K562 (cell line): ENCODE results near the gene PLA1A. TPM values are rescaled to one million over a fixed set of nuclear protein-coding genes. Genes with fewer than 3 reads are reported as not detected.
A peak's percentile ranks its signal among the peaks of the same experiment; 100 is the strongest.

Source experiments
- CREB1 ChIP-seq, 2 experiments: sonication (generic) in 1 of 2; formaldehyde crosslinking in 1 of 2; IDR thresholded peaks; 2 replicates each; pipeline versions ENCODE4 v1.6.1 to v1.8.0; 2012 to 2022; ENCODE audit warnings: inconsistent platforms in 1 of 2, mild to moderate bottlenecking in 1 of 2, missing genetic modification reagents in 1 of 2, moderate library complexity in 1 of 2
- DIDO1 ChIP-seq: fragments of 450-650 bp; IDR thresholded peaks from 2 replicates; pipeline ENCODE4 v1.6.1; 2016; ENCODE audit warnings: low read depth, missing biosample characterization, missing genetic modification characterization
- FOSL1 ChIP-seq: fragments of 200-800 bp; sonication (Bioruptor generic); conservative IDR thresholded peaks from 2 replicates; pipeline ENCODE4 v1.6.1; 2016; ENCODE audit warnings: missing genetic modification characterization, missing compliant biosample characterization
- HNRNPLL ChIP-seq: fragments of 200-400 bp; formaldehyde crosslinking; IDR thresholded peaks from 2 replicates; pipeline ENCODE4 v1.6.1; 2017; ENCODE audit warnings: low read length, low read depth, mild to moderate bottlenecking; ENCODE audit not compliant: poor library complexity, severe bottlenecking
- KLF10 ChIP-seq: fragments of 250-450 bp; sonication (Bioruptor Pico); IDR thresholded peaks from 2 replicates; pipeline ENCODE4 v1.6.1; 2021; ENCODE audit warnings: matching md5 sums
- MBD2 ChIP-seq: sonication (generic); IDR thresholded peaks from 2 replicates; pipeline ENCODE4 v1.6.1; 2016; ENCODE audit warnings: low read depth, borderline replicate concordance
- MEF2A ChIP-seq: IDR thresholded peaks from 2 replicates; pipeline ENCODE4 v1.6.1; 2011; ENCODE audit warnings: low read depth, mild to moderate bottlenecking, low read length, moderate library complexity; ENCODE audit not compliant: control insufficient read depth
- RFX5 ChIP-seq: IDR thresholded peaks from 2 replicates; pipeline ENCODE4 v1.6.1; 2011; ENCODE audit warnings: low read depth, mild to moderate bottlenecking, improper control_type of control experiment, low read length
- SP1 ChIP-seq: sonication (generic); formaldehyde crosslinking; IDR thresholded peaks from 2 replicates; pipeline ENCODE4 v1.8.1; 2022; ENCODE audit warnings: mild to moderate bottlenecking, missing genetic modification reagents
- ZNF184 ChIP-seq: sonication (generic); formaldehyde crosslinking; IDR thresholded peaks from 2 replicates; pipeline ENCODE4 v1.5.0; 2020; ENCODE audit warnings: missing genetic modification reagents
- ZNF707 ChIP-seq: fragments of 250-450 bp; sonication (Bioruptor Pico); conservative IDR thresholded peaks from 2 replicates; pipeline ENCODE4 v1.8.0; 2022; ENCODE audit warnings: inconsistent platforms, mild to moderate bottlenecking, moderate library complexity
- ZNF830 ChIP-seq: fragments of 250-450 bp; sonication (Bioruptor Pico); IDR thresholded peaks from 2 replicates; pipeline ENCODE4 v1.5.0; 2021; ENCODE audit warnings: mild to moderate bottlenecking
- polyA plus RNA-seq, 8 experiments: library from polyadenylated mRNA; depleted of rRNA in 4 of 8; stranded (reverse) in 5 of 8; unstranded in 3 of 8; fragments of >200 nt; fragmentation: Nextera tagmentation in 2 of 8; fragmentation: Illumina TruSeq in 1 of 8; extraction: Ambion mirVana in 2 of 8; extraction: Trizol in 1 of 8; gene quantifications; 2 replicates each; pipeline versions ENCODE4 v1.2.1 to v1.2.3, GENCODE V29; 2011 to 2014; ENCODE audit warnings: inconsistent platforms in 1 of 8, missing spikeins in 1 of 8
- total RNA-seq, 7 experiments: library from RNA; depleted of rRNA in 6 of 7; stranded (reverse); fragments of >200 nt in 6 of 7; fragmentation: Illumina TruSeq in 2 of 7; extraction: Trizol in 2 of 7; gene quantifications; 2 replicates each; pipeline versions ENCODE4 v1.2.1 to v1.2.3, GENCODE V29; 2011 to 2021; ENCODE audit warnings: low replicate concordance in 1 of 7
- TF ChIP-seq, protein P1 (sequence below): sonication (generic); formaldehyde crosslinking; IDR thresholded peaks from 2 replicates; pipeline ENCODE4 v1.8.0; 2022; ENCODE audit warnings: missing genetic modification reagents, mild to moderate bottlenecking, borderline replicate concordance
- TF ChIP-seq, protein P2 (sequence below): sonication (generic); formaldehyde crosslinking; IDR thresholded peaks from 2 replicates; pipeline ENCODE4 v1.4.0; 2020; ENCODE audit warnings: mild to moderate bottlenecking, missing genetic modification reagents
- TF ChIP-seq, protein P3 (sequence below): fragments of 450-650 bp; formaldehyde crosslinking; IDR thresholded peaks from 2 replicates; pipeline ENCODE4 v1.4.0; 2020; ENCODE audit warnings: mild to moderate bottlenecking, moderate library complexity
- TF ChIP-seq, protein P4 (sequence below), 2 experiments: fragments of 450-650 bp in 1 of 2; IDR thresholded peaks; 2 replicates each; pipeline ENCODE4 v1.6.1; 2011 to 2017; ENCODE audit warnings: low read depth in 2 of 2, antibody characterized with exemption in 1 of 2, borderline replicate concordance in 1 of 2, low read length in 1 of 2, mild to moderate bottlenecking in 1 of 2, mixed read lengths in 1 of 2; ENCODE audit not compliant: control insufficient read depth in 1 of 2

PLA1A gene
- total and polyA plus RNA-seq, 9 of the 15 experiments (the other 6 are each of a cell fraction or from before 2014, with no cell fraction given), result not detected

DNA sequence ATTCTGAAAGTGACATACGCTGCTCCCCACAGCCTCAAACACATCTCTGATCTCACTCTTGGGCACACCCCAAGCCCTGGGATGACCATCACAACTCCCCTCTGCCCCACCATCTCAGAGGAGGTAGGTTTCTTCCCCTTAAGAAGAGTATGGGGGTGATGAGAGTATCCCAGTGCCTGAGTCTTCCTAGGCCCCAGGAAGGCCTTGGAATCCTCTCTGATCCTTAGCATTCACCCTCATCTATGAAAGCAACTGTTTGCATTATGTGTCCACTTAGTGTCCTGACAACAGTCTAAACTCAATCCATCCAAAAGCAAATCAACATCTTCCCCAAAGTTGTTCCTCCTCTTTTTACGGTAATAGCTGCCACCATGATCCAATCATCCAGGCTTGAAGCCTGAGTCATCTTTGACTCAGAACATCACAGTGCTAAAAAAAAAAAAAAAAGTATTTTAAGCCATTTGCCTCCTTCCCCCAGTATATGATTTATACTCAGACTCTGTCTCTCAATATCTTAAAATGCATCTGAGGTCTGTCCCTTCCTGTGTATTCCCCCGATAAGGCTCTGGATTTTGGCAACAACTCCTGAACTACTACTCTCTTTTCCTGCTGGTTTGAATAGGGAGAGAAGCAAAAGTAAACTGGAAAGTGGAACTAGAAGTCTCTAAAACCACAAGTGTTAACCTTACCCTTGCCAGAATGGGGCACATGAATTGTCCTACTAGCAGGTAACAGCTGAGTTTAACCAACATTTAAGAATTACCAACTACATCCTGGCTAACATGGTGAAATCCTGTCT lies 40.2 kb downstream of the PLA1A start (continued):
- TF ChIP-seq HNRNPLL (no peak), ZNF184 (CRISPR knock-in tag) (no peak), ZNF830 (no peak), RFX5 (no peak), MBD2 (no peak), CREB1 (IDR thresholded peaks at IDR 0.05) (no peak), CREB1 (CRISPR knock-in tag; IDR thresholded peaks at IDR 0.05) (no peak), FOSL1 (tag) (peak; percentile 96), DIDO1 (tag) (no peak), ZNF707 (no peak), SP1 (CRISPR knock-in tag) (no peak), MEF2A (no peak), KLF10 (no peak)
- TF ChIP-seq, protein P1, sequence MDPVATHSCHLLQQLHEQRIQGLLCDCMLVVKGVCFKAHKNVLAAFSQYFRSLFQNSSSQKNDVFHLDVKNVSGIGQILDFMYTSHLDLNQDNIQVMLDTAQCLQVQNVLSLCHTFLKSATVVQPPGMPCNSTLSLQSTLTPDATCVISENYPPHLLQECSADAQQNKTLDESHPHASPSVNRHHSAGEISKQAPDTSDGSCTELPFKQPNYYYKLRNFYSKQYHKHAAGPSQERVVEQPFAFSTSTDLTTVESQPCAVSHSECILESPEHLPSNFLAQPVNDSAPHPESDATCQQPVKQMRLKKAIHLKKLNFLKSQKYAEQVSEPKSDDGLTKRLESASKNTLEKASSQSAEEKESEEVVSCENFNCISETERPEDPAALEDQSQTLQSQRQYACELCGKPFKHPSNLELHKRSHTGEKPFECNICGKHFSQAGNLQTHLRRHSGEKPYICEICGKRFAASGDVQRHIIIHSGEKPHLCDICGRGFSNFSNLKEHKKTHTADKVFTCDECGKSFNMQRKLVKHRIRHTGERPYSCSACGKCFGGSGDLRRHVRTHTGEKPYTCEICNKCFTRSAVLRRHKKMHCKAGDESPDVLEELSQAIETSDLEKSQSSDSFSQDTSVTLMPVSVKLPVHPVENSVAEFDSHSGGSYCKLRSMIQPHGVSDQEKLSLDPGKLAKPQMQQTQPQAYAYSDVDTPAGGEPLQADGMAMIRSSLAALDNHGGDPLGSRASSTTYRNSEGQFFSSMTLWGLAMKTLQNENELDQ (CRISPR knock-in tag), result no peak
- TF ChIP-seq, protein P2, sequence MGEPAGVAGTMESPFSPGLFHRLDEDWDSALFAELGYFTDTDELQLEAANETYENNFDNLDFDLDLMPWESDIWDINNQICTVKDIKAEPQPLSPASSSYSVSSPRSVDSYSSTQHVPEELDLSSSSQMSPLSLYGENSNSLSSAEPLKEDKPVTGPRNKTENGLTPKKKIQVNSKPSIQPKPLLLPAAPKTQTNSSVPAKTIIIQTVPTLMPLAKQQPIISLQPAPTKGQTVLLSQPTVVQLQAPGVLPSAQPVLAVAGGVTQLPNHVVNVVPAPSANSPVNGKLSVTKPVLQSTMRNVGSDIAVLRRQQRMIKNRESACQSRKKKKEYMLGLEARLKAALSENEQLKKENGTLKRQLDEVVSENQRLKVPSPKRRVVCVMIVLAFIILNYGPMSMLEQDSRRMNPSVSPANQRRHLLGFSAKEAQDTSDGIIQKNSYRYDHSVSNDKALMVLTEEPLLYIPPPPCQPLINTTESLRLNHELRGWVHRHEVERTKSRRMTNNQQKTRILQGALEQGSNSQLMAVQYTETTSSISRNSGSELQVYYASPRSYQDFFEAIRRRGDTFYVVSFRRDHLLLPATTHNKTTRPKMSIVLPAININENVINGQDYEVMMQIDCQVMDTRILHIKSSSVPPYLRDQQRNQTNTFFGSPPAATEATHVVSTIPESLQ (CRISPR knock-in tag), result no peak
- TF ChIP-seq, protein P3, sequence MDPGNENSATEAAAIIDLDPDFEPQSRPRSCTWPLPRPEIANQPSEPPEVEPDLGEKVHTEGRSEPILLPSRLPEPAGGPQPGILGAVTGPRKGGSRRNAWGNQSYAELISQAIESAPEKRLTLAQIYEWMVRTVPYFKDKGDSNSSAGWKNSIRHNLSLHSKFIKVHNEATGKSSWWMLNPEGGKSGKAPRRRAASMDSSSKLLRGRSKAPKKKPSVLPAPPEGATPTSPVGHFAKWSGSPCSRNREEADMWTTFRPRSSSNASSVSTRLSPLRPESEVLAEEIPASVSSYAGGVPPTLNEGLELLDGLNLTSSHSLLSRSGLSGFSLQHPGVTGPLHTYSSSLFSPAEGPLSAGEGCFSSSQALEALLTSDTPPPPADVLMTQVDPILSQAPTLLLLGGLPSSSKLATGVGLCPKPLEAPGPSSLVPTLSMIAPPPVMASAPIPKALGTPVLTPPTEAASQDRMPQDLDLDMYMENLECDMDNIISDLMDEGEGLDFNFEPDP (CRISPR knock-in tag), result no peak
- TF ChIP-seq, protein P4, sequence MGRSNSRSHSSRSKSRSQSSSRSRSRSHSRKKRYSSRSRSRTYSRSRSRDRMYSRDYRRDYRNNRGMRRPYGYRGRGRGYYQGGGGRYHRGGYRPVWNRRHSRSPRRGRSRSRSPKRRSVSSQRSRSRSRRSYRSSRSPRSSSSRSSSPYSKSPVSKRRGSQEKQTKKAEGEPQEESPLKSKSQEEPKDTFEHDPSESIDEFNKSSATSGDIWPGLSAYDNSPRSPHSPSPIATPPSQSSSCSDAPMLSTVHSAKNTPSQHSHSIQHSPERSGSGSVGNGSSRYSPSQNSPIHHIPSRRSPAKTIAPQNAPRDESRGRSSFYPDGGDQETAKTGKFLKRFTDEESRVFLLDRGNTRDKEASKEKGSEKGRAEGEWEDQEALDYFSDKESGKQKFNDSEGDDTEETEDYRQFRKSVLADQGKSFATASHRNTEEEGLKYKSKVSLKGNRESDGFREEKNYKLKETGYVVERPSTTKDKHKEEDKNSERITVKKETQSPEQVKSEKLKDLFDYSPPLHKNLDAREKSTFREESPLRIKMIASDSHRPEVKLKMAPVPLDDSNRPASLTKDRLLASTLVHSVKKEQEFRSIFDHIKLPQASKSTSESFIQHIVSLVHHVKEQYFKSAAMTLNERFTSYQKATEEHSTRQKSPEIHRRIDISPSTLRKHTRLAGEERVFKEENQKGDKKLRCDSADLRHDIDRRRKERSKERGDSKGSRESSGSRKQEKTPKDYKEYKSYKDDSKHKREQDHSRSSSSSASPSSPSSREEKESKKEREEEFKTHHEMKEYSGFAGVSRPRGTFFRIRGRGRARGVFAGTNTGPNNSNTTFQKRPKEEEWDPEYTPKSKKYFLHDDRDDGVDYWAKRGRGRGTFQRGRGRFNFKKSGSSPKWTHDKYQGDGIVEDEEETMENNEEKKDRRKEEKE (IDR thresholded peaks at IDR 0.05; ENCODE audit: borderline replicate concordance in 1 of 2, control insufficient read depth in 1 of 2, low read depth in 2 of 2, low read length in 1 of 2), result no peak
